GM21447 (cell line): Measurements from ENCODE around the gene PMEL.

Experiments
- ATAC-seq: cut with Tn5 transposase; IDR thresholded peaks from one replicate; pipeline ENCODE4 v1.9.1; 2021; ENCODE audit not compliant: unreplicated experiment

The PMEL gene

DNA sequence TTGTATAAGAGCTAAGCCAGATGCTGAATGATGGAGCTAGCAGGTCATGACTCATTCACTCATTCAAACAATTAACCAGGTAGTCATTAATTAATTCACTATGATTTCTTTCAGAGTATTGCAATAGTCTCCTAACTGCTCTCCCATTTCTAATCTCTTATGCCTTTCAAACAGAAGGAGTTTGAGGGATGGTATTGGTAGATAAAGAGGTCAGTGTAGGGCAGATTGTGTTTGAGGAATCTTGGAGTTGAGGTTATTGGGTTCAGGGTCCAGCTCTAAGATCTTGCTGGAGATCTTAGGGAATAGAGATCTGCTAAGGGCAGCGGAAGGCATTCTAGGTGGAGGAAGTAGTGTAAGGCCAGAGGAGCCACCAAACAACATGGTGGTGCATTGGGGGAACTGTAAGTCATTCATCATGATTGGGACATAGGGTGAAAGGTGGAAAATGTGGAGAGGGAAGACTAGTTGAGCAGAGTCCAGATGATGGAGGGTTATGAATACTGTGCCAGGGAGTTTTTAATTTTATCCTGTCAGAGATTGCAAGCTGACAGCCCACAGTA, 23.2 kb downstream of the PMEL start:
- ATAC-seq = no peak

GRCh38 chr12:55942055-55942454, 23.8 kb downstream of the PMEL start:
- no peak for ATAC-seq

DNA sequence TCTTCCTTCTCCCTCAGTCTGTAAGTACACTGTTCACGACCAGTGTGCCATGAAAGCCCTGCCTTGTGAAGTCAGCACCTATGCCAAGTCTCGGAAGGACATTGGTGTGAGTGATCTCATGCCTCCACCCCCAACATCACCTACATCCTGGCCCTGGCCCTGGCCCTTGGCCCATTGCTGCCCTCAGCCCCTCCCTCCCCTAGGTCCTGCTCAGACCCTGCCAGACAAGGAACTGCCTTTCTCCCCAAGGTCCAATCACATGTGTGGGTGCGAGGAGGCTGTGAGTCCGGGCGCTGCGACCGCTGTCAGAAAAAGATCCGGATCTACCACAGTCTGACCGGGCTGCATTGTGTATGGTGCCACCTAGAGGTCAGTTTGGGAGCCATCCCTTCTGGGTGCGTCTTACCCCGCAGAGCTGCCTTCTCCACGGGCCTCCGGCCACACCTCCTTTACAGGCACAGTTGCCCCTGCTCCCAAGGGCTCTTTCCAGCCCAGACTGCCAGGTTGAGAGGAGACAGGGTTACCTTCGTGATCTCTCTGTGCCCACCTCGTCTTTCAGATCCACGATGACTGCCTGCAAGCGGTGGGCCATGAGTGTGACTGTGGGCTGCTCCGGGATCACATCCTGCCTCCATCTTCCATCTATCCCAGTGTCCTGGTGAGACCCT, 25.6 kb downstream of the PMEL start:
- peak; percentile 96 for ATAC-seq

DNA sequence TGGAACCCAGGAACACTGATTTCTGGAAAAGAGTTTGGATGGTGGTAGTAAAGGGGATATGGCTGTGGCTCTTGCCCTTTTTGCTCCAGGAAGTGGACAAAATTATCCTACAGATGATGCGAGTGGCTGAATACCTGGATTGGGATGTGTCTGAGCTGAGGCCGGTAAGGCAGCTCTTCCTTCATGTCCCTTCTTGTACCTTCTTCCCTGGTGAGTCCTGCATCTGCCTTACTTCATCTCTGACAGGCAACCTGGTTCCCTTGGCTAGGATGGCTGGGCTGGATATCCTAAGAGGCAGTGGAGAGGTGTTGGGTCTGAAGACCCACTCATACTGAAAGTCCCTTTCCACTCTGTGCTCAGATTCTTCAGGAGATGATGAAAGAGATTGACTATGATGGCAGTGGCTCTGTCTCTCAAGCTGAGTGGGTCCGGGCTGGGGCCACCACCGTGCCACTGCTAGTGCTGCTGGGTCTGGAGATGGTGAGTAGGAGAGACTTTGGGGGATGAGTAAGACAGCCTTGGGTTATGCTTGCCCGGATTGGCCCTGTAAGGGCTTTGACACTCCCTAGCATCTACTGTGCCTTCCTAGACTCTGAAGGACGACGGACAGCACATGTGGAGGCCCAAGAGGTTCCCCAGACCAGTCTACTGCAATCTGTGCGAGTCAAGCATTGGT, 26.9 kb downstream of the PMEL start:
- no peak for ATAC-seq

DNA sequence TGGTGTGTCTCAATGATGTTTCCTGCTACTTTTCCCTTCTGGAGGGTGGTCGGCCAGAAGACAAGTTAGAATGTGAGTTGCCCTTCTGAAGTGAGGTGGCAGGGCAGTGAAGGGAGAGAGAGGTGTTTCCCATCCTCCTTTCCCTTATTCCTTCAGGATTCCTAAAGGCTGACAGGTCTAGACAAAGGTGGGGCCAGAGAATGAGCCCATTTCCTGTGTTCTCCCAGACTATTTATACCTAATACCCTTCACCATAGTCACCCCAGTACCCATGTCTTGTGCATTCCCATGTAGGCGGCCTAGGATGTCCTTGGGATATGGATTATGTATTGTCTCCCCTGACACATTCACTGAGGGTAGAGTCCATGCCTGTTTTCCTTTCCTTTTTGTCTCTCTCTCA, 27.9 kb downstream of the PMEL start:
- no peak for ATAC-seq

DNA sequence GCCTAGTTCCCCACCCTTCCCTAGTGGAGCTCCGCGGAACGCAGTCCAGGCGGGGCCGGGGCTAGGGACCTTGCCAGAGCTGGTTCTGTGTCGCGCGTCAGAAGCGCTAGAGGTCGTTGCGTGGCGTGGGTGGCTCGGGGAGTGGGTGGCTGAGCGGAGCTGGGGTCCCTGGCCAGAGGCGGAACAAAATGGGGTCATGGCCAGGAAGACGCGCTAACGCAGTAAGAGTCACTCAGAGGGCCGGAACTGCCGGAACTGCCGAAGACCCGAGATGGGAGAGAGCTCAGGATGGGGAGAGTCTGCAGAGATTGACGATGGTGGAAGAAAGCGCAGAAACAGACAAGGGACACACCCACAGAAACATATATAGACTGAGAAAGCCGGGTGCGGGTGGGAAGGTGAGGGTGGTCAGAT, 30.1 kb downstream of the PMEL start:
- ATAC-seq = no peak

DNA sequence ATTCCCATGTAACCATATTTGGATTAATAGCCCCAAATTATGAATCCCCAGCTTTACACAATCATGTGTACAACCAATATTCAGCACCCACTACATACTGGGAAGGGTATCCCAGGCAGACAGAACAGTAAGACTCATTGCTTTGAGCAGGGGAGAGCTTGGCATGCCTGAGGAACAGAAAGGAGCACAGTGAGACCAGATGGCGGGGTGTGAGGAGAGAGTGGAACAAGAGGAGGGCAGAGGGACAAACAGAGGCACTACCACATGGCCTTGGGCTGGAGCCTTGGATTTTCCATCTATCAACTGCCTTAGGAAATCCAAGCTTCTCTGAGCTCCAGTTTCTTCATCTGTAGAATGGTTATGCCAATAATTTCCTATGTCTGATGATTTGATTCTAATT, 31.1 kb downstream of the PMEL start:
- no peak for ATAC-seq

DNA sequence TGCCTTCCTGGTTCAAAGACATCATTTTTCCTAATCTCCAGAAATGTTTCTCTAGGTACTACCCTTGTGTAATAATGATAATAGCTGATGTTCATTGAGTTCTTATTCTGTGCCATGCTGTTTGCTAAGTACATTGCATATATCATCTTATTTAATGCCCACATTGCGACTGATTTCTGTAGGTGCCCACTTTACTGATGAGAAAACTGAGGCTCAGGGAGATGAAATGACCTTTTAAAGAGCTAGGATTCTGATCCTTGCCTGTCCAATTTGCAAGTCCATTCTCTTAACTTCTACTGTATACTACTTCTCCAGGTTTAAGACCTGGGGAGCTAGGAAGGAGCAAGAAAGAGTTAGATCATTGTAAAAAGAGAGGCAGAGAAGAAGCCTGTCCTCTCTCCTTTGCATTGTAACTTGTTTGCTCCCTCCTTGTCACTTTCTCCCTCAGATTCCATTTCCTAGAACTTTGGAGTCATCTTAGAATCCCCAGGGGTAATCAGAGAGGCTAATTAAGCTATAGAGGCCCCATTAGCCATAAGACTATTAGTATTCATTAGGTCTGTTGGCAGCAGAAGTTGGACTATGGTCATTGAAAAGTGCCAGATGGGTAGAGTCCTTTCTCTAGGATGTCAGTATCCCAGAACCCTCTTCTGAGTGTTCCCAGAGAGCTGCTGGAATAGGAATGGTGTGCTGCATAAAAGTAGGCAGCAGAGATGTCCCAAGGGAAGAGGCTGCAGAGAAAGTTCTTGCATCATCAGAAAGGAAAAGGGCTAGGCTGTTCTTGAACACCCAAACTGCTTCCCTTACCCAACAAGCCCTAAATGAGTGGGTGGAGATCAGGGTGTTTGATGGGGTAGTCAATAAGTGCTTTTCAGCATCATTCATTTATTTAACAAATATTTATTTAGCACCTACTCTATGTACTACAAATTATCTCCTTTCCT, 31.8 kb downstream of the PMEL start:
- ATAC-seq = no peak

DNA sequence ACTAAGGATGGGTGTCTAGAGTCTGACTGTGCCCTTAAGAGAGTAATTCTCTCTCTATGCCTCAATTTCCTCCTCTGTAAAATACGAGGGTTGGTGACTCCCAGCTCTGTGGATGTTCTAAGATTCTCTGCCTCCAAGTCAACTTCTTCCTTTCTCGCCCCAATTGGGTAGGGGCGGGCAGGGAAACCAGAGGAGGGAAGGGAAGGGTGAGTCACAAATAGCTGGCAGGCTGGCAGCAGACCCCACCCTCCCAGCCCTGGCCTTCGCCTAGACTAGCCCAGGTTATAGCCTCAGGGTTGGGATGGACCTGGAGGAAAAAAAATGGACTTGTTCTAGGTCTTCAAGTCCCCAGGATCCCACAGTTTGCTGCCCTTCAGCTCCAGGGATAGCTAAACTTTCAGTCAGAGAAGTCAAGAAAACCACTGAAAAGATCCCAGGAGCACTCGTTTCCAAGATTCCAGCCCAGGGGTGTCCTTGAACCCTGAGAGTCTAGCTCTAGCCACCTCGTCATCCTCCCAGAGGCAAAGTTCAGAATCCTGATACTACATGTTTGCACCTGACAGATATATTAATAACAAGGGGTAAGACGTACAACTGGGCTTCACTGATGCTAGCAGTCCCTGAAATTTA, 32.6 kb downstream of the PMEL start:
- ATAC-seq = no peak

DNA sequence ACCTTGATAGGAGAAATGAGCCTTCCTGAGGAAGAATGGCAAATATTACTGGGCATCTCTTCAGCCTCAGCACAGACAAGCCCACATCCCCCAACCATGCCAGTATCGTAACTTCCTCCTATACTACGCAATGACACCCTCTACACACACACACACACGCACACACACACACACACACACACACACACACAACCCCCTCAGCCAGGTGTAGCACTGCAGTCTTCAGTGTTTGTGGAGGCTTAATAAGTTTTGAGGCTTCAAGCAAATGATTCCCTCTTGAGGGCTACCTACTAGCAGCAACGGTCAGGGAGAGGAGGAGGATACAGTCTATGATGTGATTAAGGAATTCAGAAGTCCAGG, 33.3 kb downstream of the PMEL start:
- no peak for ATAC-seq

DNA sequence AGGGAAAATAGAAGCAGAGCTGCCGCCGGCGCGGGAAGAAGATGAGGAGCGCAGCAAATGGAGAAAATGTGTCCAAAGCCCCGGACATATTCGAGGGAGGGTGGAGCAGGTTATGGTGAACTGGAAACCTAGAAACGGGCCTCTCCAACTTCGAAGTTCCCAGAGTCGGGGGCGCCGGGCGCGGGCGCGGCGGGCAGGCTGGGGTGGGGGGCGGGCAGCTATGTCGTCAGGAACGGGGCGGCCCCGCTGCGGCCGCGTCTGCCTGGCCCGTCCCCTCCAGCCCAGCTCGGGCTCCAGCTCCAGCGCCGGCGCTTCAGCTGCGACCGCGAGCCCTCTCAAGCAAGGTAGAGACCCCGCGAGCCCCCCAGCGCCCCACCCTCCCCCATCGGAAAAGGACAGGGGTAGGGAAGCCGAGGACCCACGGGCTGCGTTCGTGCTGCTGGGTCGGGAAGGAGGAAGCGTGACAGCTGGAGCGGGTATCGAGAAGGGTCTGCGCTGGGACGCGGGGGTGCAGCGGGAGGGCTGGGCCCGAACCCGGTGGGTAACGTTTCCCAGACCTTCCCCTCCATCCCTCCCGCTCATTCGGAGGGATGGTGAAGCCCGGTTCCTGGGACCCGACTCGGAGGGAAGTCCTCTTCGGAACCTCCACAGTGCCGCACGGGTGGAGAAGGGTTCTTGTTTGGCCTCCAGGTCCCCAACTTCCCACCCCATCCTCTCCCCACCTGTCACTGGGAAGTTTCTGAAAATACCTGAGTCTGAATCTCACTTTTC, 33.9 kb downstream of the PMEL start:
- ATAC-seq = no peak

DNA sequence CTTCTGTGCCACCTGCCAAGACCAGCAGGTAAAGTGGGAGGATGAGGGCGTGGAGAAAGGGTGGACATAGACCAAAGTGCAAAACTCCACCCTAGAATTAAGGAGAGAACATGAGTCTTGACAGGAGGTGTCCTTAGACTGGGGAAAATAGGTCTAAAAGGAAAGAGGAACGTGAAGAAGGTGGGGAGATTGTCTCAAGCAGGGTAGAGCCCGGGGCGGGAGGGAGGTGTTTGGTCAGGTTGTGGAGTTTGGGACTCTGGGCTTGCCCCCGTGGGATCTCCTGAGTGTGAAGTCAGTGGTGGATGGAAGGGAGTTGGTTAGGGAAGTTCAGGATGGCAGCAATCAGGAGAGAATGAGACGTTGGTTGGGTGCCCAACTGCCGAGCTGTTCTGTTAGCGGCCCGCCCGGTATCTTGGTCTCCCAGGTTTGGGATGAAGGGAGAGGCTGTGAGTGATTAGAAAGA, 34.5 kb downstream of the PMEL start:
- ATAC-seq = no peak

DNA sequence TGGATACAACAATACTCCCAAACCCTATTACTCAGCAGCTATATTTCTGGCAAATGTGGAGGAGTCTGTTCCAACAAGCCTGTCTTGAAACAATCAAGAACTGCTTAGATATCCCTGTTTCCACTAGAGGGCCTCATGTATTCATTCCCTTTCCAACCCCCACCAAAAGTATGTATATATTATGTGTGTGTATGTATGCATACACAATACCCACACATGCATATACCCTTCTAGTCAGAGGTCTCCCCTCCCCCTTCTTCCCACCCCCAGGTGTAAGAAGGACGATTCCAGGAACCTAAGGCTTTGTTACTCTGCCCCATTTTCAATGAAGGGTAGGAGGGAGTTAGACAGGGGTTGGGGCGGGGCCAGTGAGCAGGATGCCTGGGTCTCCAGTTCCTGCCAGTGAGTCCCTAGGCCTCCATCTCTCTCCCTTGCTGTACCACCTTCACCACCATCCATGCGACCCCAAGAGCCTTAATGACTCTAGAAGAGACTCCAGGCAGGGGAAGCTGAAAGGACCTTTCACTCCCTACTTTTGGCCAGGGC, 35.0 kb downstream of the PMEL start, which contains the start of gene DGKA:
Gene DGKA, plus strand, starts transcription at position 392 of the 546 bp plus-strand sequence. CDS start 5,342 bp downstream, outside the sequence.
- ATAC-seq = no peak

DNA sequence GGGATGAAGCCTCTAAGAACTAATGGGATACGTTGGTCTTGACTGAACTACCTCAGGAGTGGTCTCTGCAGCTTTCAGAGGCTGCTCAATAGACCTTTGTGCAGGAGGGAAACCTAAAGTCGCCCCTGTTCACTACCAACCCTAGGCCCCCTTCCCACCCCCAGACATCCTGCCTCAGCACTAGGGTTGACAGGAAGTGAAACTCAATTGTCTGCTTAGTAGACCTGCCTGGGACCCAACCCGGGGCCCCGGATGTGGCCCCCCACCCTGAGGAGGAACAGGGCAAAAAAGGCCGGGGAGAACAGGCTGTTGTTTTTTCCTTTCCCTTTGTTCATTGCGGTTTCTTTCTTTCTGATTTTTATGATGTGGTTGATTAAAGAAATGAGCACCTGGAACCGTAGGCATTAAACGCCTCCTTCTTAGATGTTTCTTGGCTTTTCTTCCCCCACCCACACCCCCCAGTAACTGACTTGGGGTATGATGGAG, 36.5 kb downstream of the PMEL start:
- peak; percentile 37 for ATAC-seq

- ATAC-seq = peak; percentile 34
Measured at GRCh38 chr12:55927588-55928502, 38.0 kb downstream of the PMEL start, which contains the start of gene PYM1. TSS of gene PYM1 (minus strand) at chr12:55927894. CDS start at chr12:55927761, 133 bp downstream.

DNA sequence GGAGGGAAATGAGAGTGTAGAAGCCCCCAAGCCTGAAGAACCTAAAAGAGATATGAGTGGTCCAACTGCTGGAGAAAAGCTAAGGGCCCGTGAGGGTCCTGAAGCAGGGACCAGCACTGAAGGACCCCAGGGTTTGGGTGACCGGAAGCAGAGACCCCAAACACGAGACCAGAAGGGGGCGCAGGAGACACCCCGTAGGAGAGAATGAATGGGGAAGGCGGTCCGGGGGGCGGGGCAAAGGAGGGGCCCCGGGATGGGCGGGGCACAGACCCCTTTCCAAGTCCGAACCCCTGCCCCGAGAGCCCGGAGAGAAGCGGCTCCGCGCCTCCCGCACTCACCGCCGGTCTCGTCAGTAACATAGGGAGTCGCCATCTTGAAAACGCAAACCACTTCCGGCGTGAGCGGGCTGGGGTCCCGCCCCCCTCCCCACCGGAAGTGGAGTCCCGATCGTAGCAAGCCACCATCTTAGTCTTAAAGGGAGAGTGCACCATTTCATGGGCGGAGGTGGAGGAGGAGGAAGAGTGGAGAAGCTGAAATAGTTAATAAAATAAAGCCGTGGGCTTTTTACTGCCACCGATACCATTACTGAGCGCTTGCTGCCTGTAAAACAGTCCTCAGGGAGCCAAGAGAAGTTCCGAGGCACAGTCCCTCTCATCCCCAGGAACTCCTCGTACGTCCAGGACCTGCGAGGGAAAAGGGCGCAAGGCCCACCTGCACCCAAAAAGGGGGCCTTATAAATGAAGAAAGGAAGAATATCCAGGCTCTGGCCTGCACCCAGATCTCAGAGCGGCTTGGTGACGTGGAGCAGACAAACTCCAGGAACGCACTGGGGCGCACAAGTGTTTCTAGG, 38.9 kb downstream of the PMEL start:
- peak; percentile 39 for ATAC-seq
